ENCODE measurements around the gene KYAT1.

The KYAT1 gene

DNA sequence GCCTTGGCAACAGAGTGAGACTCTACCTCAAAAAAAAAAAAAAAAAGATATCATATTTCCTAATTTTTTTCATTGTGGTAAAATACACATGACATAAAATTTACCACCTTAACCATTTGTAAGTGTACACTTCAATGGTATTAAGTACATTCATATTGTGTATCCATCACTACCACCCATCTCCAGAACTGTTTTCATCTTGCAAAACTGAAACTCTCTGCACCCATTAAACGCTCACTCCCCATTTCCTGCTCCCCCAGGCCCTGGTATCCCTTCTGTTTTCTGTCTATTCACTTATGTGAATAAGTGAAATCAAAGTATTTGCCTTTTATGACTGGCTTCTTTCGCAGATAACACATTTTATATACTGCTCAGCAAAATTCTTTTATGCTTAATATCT lies 13.0 kb upstream of the KYAT1 start:
- no peak overlapping the region for H3K4me3 ChIP-seq (ENCODE audit: control insufficient read depth, low read depth, low read length)
- no peak for TF ChIP-seq CTCF (conservative IDR thresholded peaks at IDR 0.05; ENCODE audit: control insufficient read depth, insufficient read depth, low read depth, low read length)
- DNase-seq (ENCODE audit: low read depth): no peak

DNA sequence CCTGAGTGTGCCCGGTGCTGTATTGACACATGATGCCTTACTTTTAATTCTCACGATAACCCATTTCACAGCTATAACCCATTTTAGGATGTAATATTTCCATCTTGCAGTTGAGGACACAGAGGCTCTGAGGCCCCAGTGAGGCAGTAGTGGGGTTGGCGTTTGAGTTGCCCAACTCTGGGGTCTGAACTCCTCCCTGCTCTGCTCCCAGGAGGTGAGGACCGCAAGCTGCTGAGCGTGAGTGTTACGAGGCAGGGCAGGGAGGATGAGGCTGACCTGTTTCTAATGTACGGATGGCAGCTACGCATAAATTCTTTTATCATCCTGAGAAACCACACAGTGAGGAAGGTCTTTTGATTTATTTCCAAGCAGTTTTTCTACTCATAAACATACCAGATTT lies 11.6 kb upstream of the KYAT1 start:
- H3K4me3 ChIP-seq (ENCODE audit: control insufficient read depth, low read depth, low read length): no peak overlapping the region
- TF ChIP-seq CTCF (conservative IDR thresholded peaks at IDR 0.05; ENCODE audit: control insufficient read depth, insufficient read depth, low read depth, low read length): no peak
- no peak for DNase-seq (ENCODE audit: low read depth)

GRCh38 chr9:128892221-128892921 lies 10.6 kb upstream of the KYAT1 start:
- no peak overlapping the region for H3K4me3 ChIP-seq (ENCODE audit: control insufficient read depth, low read depth, low read length)
- TF ChIP-seq CTCF (conservative IDR thresholded peaks at IDR 0.05; ENCODE audit: control insufficient read depth, insufficient read depth, low read depth, low read length): no peak
- peak; percentile 94 for DNase-seq (ENCODE audit: low read depth)

- DNase-seq (ENCODE audit: low read depth): peak; percentile 51
- no peak for TF ChIP-seq CTCF (conservative IDR thresholded peaks at IDR 0.05; ENCODE audit: control insufficient read depth, insufficient read depth, low read depth, low read length)
- H3K4me3 ChIP-seq (ENCODE audit: control insufficient read depth, low read depth, low read length): no peak overlapping the region
Observed at GRCh38 chr9:128891321-128892220, 9.8 kb upstream of the KYAT1 start.

- DNase-seq (ENCODE audit: low read depth): no peak
- no peak overlapping the region for H3K4me3 ChIP-seq (ENCODE audit: control insufficient read depth, low read depth, low read length)
- TF ChIP-seq CTCF (conservative IDR thresholded peaks at IDR 0.05; ENCODE audit: control insufficient read depth, insufficient read depth, low read depth, low read length): no peak
Observed at GRCh38 chr9:128887914-128888350, 6.2 kb upstream of the KYAT1 start.

DNA sequence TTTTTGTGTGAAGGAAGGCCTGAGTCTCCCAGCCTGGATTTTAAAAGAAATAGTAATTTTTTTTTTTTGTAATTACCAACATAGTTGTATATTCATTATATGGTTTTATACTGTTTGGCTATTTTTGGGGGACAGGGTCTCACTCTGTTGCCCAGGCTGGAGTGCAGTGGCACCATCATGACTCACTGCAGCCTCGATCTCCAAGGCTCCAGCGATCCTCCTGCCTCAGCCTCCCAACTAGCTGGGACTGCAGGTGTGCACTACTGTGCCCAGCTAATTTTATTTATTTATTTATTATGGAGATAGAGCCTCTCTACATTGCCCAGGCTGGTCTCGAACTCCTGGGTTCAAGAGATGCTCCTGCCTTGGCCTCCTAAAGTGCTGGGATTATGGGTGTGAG lies 5.3 kb upstream of the KYAT1 start:
- no peak for TF ChIP-seq CTCF (conservative IDR thresholded peaks at IDR 0.05; ENCODE audit: control insufficient read depth, insufficient read depth, low read depth, low read length)
- no peak for DNase-seq (ENCODE audit: low read depth)
- H3K4me3 ChIP-seq (ENCODE audit: control insufficient read depth, low read depth, low read length): no peak overlapping the region

Measured in fibroblast of mammary gland (primary cell).